Measurements from ENCODE around the gene CBX4. TPM values are rescaled to one million over a fixed set of nuclear protein-coding genes. Genes with fewer than 3 reads are reported as not detected.
A peak's percentile ranks its signal among the peaks of the same experiment; 100 is the strongest.
"Not testable (repeated sequence)": the region's sequence is repeated elsewhere in the genome, so short reads cannot be mapped to it uniquely, and the experiment has no call there.

Gene CBX4
- polyA plus RNA-seq, 4 donors: 5.4 to 50.4 (median 10.7) TPM

GRCh38 chr17:79854080-79855060 lies 15.1 kb upstream of the CBX4 start:
- no peaks in the 10 kb centered on the region for H3K36me3 ChIP-seq (ENCODE audit: control insufficient read depth in 3 of 3, insufficient read depth in 2 of 3, low read depth in 1 of 3, low read length in 3 of 3)
- 62 to 82% (median 68%) methylated on average over 14 of the region's 14 CpGs for WGBS, 3 donors
- peaks cover 0 to 39% (median 0%) of the 10 kb centered on the region in 3 donors for H3K4me1 ChIP-seq (ENCODE audit: control insufficient read depth in 3 of 3, insufficient read depth in 2 of 3, low read depth in 1 of 3, low read length in 2 of 3)
- H3K4me3 ChIP-seq (ENCODE audit: low read depth in 1 of 3, low read length in 3 of 3): no peak overlapping the region
- H3K9me3 ChIP-seq (ENCODE audit: control insufficient read depth in 2 of 2, insufficient read depth in 1 of 2, low read depth in 1 of 2, low read length in 1 of 2): no peaks in the 10 kb centered on the region
- no peaks in the 10 kb centered on the region for H3K27me3 ChIP-seq (ENCODE audit: control insufficient read depth in 3 of 3, insufficient read depth in 3 of 3, low read length in 3 of 3)
- FAIRE-seq: no peak
- peak in 1 of 2 donors; percentile 57 for DNase-seq
- no peak overlapping the region for H3K27ac ChIP-seq (ENCODE audit: low read depth in 1 of 3, low read length in 2 of 3)

GRCh38 chr17:79853168-79853567 lies 13.9 kb upstream of the CBX4 start:
- not testable (repeated sequence) for H3K27me3 ChIP-seq (ENCODE audit: control insufficient read depth in 3 of 3, insufficient read depth in 3 of 3, low read length in 3 of 3); H3K36me3 ChIP-seq (ENCODE audit: control insufficient read depth in 3 of 3, insufficient read depth in 2 of 3, low read depth in 1 of 3, low read length in 3 of 3); H3K9me3 ChIP-seq (ENCODE audit: control insufficient read depth in 2 of 2, insufficient read depth in 1 of 2, low read depth in 1 of 2, low read length in 1 of 2); FAIRE-seq; H3K4me3 ChIP-seq (ENCODE audit: low read depth in 1 of 3, low read length in 3 of 3); DNase-seq
- Histone ChIP-seq H3K4me1 (ENCODE audit: control insufficient read depth in 3 of 3, insufficient read depth in 2 of 3, low read depth in 1 of 3, low read length in 2 of 3) (peaks cover 0 to 39% (median 0%) of the 10 kb centered on the region in 3 donors), H3K27ac (ENCODE audit: low read depth in 1 of 3, low read length in 2 of 3) (peak overlapping the region in 2 of 3 donors; percentile 30 to 78)
- WGBS, 3 donors: 45 to 77% (median 57%) methylated on average over 10 of the region's 10 CpGs

- Histone ChIP-seq H3K9me3 (ENCODE audit: control insufficient read depth in 2 of 2, insufficient read depth in 1 of 2, low read depth in 1 of 2, low read length in 1 of 2) (no peaks in the 10 kb centered on the region), H3K27me3 (ENCODE audit: control insufficient read depth in 3 of 3, insufficient read depth in 3 of 3, low read length in 3 of 3) (no peaks in the 10 kb centered on the region), H3K4me1 (ENCODE audit: control insufficient read depth in 3 of 3, insufficient read depth in 2 of 3, low read depth in 1 of 3, low read length in 2 of 3) (peaks cover 0 to 39% (median 0%) of the 10 kb centered on the region in 3 donors), H3K36me3 (ENCODE audit: control insufficient read depth in 3 of 3, insufficient read depth in 2 of 3, low read depth in 1 of 3, low read length in 3 of 3) (no peaks in the 10 kb centered on the region), H3K4me3 (ENCODE audit: low read depth in 1 of 3, low read length in 3 of 3) (no peak overlapping the region), H3K27ac (ENCODE audit: low read depth in 1 of 3, low read length in 2 of 3) (peak overlapping the region; percentile 53 to 78 (median 65))
- DNase-seq (peak; percentile 80 to 88), FAIRE-seq (peak; percentile 26)
- 2 to 10% (median 7%) methylated on average over 5 of the region's 5 CpGs for WGBS, 3 donors
Observed at GRCh38 chr17:79852748-79853147, 13.5 kb upstream of the CBX4 start.

- H3K4me3 ChIP-seq (ENCODE audit: low read depth in 1 of 3, low read length in 3 of 3): no peak overlapping the region
- H3K36me3 ChIP-seq (ENCODE audit: control insufficient read depth in 3 of 3, insufficient read depth in 2 of 3, low read depth in 1 of 3, low read length in 3 of 3): no peaks in the 10 kb centered on the region
- H3K9me3 ChIP-seq (ENCODE audit: control insufficient read depth in 2 of 2, insufficient read depth in 1 of 2, low read depth in 1 of 2, low read length in 1 of 2): no peaks in the 10 kb centered on the region
- DNase-seq (peak; percentile 56 to 94), FAIRE-seq (no peak)
- peak overlapping the region in 1 of 3 donors; percentile 45 for H3K27ac ChIP-seq (ENCODE audit: low read depth in 1 of 3, low read length in 2 of 3)
- WGBS, 3 donors: 22 to 67% (median 35%) methylated on average over 11 of the region's 11 CpGs
- H3K27me3 ChIP-seq (ENCODE audit: control insufficient read depth in 3 of 3, insufficient read depth in 3 of 3, low read length in 3 of 3): no peaks in the 10 kb centered on the region
- H3K4me1 ChIP-seq (ENCODE audit: control insufficient read depth in 3 of 3, insufficient read depth in 2 of 3, low read depth in 1 of 3, low read length in 2 of 3): peaks cover 0 to 46% (median 0%) of the 10 kb centered on the region in 3 donors
Observed at GRCh38 chr17:79851461-79851817, 12.2 kb upstream of the CBX4 start.

- Histone ChIP-seq H3K27me3 (ENCODE audit: control insufficient read depth in 3 of 3, insufficient read depth in 3 of 3, low read length in 3 of 3) (no peaks in the 10 kb centered on the region), H3K9me3 (ENCODE audit: control insufficient read depth in 2 of 2, insufficient read depth in 1 of 2, low read depth in 1 of 2, low read length in 1 of 2) (no peaks in the 10 kb centered on the region), H3K36me3 (ENCODE audit: control insufficient read depth in 3 of 3, insufficient read depth in 2 of 3, low read depth in 1 of 3, low read length in 3 of 3) (no peaks in the 10 kb centered on the region), H3K4me3 (ENCODE audit: low read depth in 1 of 3, low read length in 3 of 3) (no peak overlapping the region), H3K4me1 (ENCODE audit: control insufficient read depth in 3 of 3, insufficient read depth in 2 of 3, low read depth in 1 of 3, low read length in 2 of 3) (peaks cover 0 to 53% (median 0%) of the 10 kb centered on the region in 3 donors), H3K27ac (ENCODE audit: low read depth in 1 of 3, low read length in 2 of 3) (peak overlapping the region in 1 of 3 donors; percentile 45)
- WGBS, 3 donors: 80 to 87% (median 86%) methylated on average over 18 of the region's 18 CpGs
- DNase-seq: peak in 1 of 2 donors; percentile 60
- FAIRE-seq: no peak
Observed at GRCh38 chr17:79850571-79851460, 11.6 kb upstream of the CBX4 start.

GRCh38 chr17:79849953-79850352 lies 10.7 kb upstream of the CBX4 start:
- H3K9me3 ChIP-seq (ENCODE audit: control insufficient read depth in 2 of 2, insufficient read depth in 1 of 2, low read depth in 1 of 2, low read length in 1 of 2): no peaks in the 10 kb centered on the region
- H3K4me1 ChIP-seq (ENCODE audit: control insufficient read depth in 3 of 3, insufficient read depth in 2 of 3, low read depth in 1 of 3, low read length in 2 of 3): peaks cover 0 to 59% (median 2%) of the 10 kb centered on the region in 3 donors
- no peak for FAIRE-seq
- peak in 1 of 2 donors; percentile 82 for DNase-seq
- WGBS, 3 donors: 82 to 86% (median 84%) methylated on average over 8 of the region's 8 CpGs
- no peaks in the 10 kb centered on the region for H3K36me3 ChIP-seq (ENCODE audit: control insufficient read depth in 3 of 3, insufficient read depth in 2 of 3, low read depth in 1 of 3, low read length in 3 of 3)
- peak overlapping the region in 1 of 3 donors; percentile 45 for H3K27ac ChIP-seq (ENCODE audit: low read depth in 1 of 3, low read length in 2 of 3)
- H3K4me3 ChIP-seq (ENCODE audit: low read depth in 1 of 3, low read length in 3 of 3): no peak overlapping the region
- H3K27me3 ChIP-seq (ENCODE audit: control insufficient read depth in 3 of 3, insufficient read depth in 3 of 3, low read length in 3 of 3): no peaks in the 10 kb centered on the region

GRCh38 chr17:79848370-79848766 lies 9.1 kb upstream of the CBX4 start:
- peaks cover 0 to 66% (median 4%) of the 10 kb centered on the region in 3 donors for H3K4me1 ChIP-seq (ENCODE audit: control insufficient read depth in 3 of 3, insufficient read depth in 2 of 3, low read depth in 1 of 3, low read length in 2 of 3)
- FAIRE-seq (no peak), DNase-seq (no peak)
- no peak overlapping the region for H3K4me3 ChIP-seq (ENCODE audit: low read depth in 1 of 3, low read length in 3 of 3)
- H3K9me3 ChIP-seq (ENCODE audit: control insufficient read depth in 2 of 2, insufficient read depth in 1 of 2, low read depth in 1 of 2, low read length in 1 of 2): no peaks in the 10 kb centered on the region
- WGBS, 3 donors: 86 to 93% (median 87%) methylated on average over 8 of the region's 8 CpGs
- H3K36me3 ChIP-seq (ENCODE audit: control insufficient read depth in 3 of 3, insufficient read depth in 2 of 3, low read depth in 1 of 3, low read length in 3 of 3): no peaks in the 10 kb centered on the region
- H3K27me3 ChIP-seq (ENCODE audit: control insufficient read depth in 3 of 3, insufficient read depth in 3 of 3, low read length in 3 of 3): peaks cover 0 to 6% (median 0%) of the 10 kb centered on the region in 3 donors
- H3K27ac ChIP-seq (ENCODE audit: low read depth in 1 of 3, low read length in 2 of 3): no peak overlapping the region
